GM12872 (cell line): ENCODE results near the gene MSI2.

Experiments
- CTCF ChIP-seq: IDR thresholded peaks from 3 replicates; pipeline ENCODE4 v1.5.1; 2011; ENCODE audit warnings: low read depth, mild to moderate bottlenecking, low read length, moderate library complexity; ENCODE audit not compliant: insufficient read depth

The MSI2 gene

DNA sequence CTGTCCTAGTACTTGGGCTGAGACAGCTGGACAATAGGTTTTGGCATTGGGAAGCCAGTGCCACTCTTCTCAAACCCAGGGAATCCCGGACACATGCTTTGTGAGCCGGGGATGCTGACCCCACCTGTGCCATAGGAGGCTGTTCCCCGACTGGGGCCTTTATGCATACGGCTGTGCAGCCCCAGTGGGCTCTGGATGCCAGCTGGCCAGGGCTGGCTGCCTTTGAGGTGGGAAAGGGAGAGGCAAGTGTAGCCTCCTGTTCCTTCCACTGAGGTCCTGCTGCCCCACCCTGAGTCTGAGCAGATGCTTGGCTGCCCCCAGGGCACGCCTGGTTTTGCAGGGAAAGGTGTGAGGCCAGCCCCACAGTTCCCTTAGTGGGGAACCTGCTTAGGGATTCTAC is 383.1 kb downstream of the MSI2 start:
- no peak for TF ChIP-seq CTCF

- no peak for TF ChIP-seq CTCF
Measured at GRCh38 chr17:57640079-57640478, 383.8 kb downstream of the MSI2 start.

DNA sequence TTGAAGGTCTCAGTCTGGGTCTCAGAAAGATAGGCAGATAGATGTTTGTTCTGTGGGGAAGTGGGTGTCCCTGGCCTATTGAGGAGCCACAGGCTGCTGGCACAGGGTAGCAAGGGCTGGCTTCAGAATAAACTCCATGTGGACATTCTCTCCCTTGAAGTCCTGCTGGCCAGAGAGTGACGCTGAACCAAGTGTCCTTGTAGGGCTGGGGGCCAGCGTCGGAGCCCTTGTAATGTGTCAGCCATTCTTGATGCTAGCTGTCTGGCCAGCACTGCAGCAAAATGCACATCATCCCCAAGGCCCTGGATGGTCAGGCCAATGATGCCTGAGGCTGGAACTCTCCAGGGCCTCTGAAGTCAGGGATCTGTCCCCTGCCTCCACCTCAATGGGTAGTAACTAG is 385.4 kb downstream of the MSI2 start:
- no peak for TF ChIP-seq CTCF

GRCh38 chr17:57643062-57643461 is 386.7 kb downstream of the MSI2 start:
- TF ChIP-seq CTCF: no peak

DNA sequence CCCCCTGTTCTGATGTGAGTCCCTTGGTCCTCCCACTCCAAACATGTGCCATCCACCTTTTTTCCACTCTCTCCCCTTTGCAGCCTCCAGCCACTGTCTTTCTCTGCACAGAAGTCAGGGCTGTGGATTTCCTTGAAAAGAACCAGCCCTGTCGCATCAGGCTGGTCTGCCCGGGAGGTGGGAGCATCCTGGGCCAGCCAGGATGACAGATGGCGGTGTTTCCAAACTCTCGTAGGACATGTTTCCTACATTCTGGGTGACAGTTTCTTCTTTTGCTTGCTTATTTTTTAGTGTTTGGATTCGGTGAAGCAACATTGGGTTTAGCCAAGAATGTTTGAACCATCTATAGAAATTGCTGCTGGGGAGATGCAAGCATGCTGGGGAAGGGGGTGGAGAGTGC is 388.0 kb downstream of the MSI2 start:
- no peak for TF ChIP-seq CTCF

DNA sequence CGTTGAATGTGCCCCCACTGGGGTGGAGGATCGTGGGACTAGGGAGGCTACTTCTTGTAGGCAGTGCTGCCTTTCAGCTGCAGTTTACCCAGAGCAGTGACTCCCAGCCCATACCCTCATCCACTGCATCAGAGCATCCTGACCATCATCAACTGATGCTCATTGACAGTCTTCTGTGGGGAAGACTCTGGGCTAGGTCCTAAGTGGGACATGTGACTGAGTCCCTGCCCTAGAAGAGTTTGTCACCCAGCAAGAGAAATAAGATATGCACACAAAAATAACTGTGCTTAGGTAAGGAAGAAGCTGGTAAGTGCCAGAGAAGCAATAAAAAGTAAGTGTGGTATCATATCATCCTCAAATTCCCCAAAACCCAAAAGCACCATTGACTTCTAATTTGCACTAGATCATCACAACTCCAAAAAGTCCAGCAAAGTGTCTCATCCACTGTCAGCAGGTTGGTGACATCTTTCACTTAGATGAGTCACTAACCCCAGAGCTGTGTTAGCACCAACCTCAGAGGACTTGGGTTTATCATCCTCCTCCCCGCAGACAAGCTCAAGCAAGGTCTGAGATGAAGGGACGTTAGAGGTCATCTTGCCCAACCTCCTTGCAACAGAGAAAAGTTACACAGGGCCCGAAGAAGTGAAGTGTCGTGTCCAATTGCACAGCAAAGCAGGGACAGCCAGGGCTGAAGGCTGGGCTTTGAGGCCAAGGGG is 389.8 kb downstream of the MSI2 start:
- no peak for TF ChIP-seq CTCF

GRCh38 chr17:57648720-57649119 is 392.4 kb downstream of the MSI2 start:
- TF ChIP-seq CTCF: no peak
